H1 (cell line): ENCODE data around the gene CPHXL2. TPM values are rescaled to one million over a fixed set of nuclear protein-coding genes. Genes with fewer than 3 reads are reported as not detected.

Experiments
- CTCF ChIA-PET: fragments of 300-600 bp; sonication (Branson Sonifier 250); formaldehyde crosslinking; loops from one replicate; lab custom pipeline; 2021; ENCODE audit not compliant: partially characterized antibody; lab: Charles Lee
- POLR2A ChIA-PET: fragments of 300-600 bp; sonication (Branson Sonifier 250); formaldehyde crosslinking; loops from one replicate; lab custom pipeline; 2021; ENCODE audit warnings: inconsistent platforms; ENCODE audit not compliant: partially characterized antibody; lab: Charles Lee
- DNase-seq, 2 experiments: peaks; one replicate each; pipeline versions ENCODE4 v3.0.0 to v3.0.0-alpha.2; 2010 to 2022; ENCODE audit warnings: low spot score in 2 of 2, low read depth in 1 of 2, mixed read lengths in 1 of 2
- FAIRE-seq: peaks from 2 replicates; lab custom pipeline; 2011; peaks lifted over from hg19 to GRCh38; lab: Jason Lieb, UNC
- H2AFZ ChIP-seq: 2 replicates; pipeline ENCODE4 v1.8.1; 2012; ENCODE audit warnings: low read length, inconsistent platforms
- H2AK5ac ChIP-seq: 2 replicates; pipeline ENCODE4 v1.6.1; 2013; ENCODE audit warnings: low read depth, low read length
- H2BK120ac ChIP-seq: replicated peaks from 2 replicates; pipeline ENCODE3; 2013; ENCODE audit warnings: low read depth, low read length, inconsistent platforms
- H2BK12ac ChIP-seq: 2 replicates; pipeline ENCODE4 v1.6.1; 2013; ENCODE audit warnings: low read depth, low read length
- H2BK15ac ChIP-seq: 2 replicates; pipeline ENCODE4 v1.6.1; 2013; ENCODE audit warnings: low read length
- H2BK20ac ChIP-seq: 2 replicates; pipeline ENCODE4 v1.6.1; 2013; ENCODE audit warnings: low read length
- H2BK5ac ChIP-seq: 2 replicates; pipeline ENCODE4 v1.6.1; 2013; ENCODE audit warnings: low read depth, low read length
- H3K14ac ChIP-seq: 2 replicates; pipeline ENCODE4 v1.6.1; 2013; ENCODE audit warnings: inconsistent platforms; ENCODE audit not compliant: insufficient read length
- H3K18ac ChIP-seq: 2 replicates; pipeline ENCODE4 v1.6.1; 2013; ENCODE audit warnings: low read length; ENCODE audit errors: extremely low read depth
- H3K23ac ChIP-seq: 2 replicates; pipeline ENCODE4 v1.6.1; 2013; ENCODE audit warnings: inconsistent platforms; ENCODE audit not compliant: insufficient read length
- H3K23me2 ChIP-seq: 2 replicates; pipeline ENCODE4 v1.6.1; 2013; ENCODE audit warnings: low read depth, low read length
- H3K27ac ChIP-seq: 2 replicates; pipeline ENCODE4 v1.6.1; 2011; ENCODE audit warnings: low read depth, low read length, inconsistent platforms
- H3K27me3 ChIP-seq, 4 experiments: replicated peaks in 1 of 4; 1 replicate in 1 of 4; 2 replicates in 3 of 4; pipeline versions ENCODE4 v1.6.1 to v1.8.1; 2011 to 2013; ENCODE audit warnings: low read length in 3 of 4, mild to moderate bottlenecking in 3 of 4, inconsistent platforms in 2 of 4, mixed read lengths in 2 of 4, moderate library complexity in 1 of 4; ENCODE audit not compliant: control insufficient read depth in 3 of 4, insufficient read depth in 3 of 4; ENCODE audit errors: extremely low read depth in 1 of 4
- H3K36me3 ChIP-seq, 4 experiments: 2 replicates each; pipeline versions ENCODE4 v1.6.1 to v1.8.1; 2011 to 2013; ENCODE audit warnings: mild to moderate bottlenecking in 4 of 4, low read length in 3 of 4, moderate library complexity in 2 of 4, control low read depth in 1 of 4, inconsistent platforms in 1 of 4; ENCODE audit not compliant: insufficient read depth in 4 of 4, control insufficient read depth in 2 of 4
- H3K4ac ChIP-seq: replicated peaks from 2 replicates; pipeline ENCODE3; 2013; ENCODE audit warnings: low read length, low read depth, mixed read lengths, inconsistent platforms; ENCODE audit not compliant: insufficient read length
- H3K4me1 ChIP-seq, 4 experiments: replicated peaks in 1 of 4; 1 replicate in 1 of 4; 2 replicates in 3 of 4; pipeline versions ENCODE4 v1.6.1 to v1.8.1; 2011 to 2013; ENCODE audit warnings: low read length in 3 of 4, inconsistent platforms in 2 of 4, mixed read lengths in 1 of 4; ENCODE audit not compliant: insufficient read depth in 4 of 4, control insufficient read depth in 3 of 4
- H3K4me2 ChIP-seq, 2 experiments: 2 replicates each; pipeline versions ENCODE4 v1.6.1 to v1.8.1; 2011 to 2013; ENCODE audit warnings: low read depth in 2 of 2, low read length in 2 of 2, control low read depth in 1 of 2, inconsistent platforms in 1 of 2, mild to moderate bottlenecking in 1 of 2; ENCODE audit not compliant: insufficient read depth in 1 of 2
- H3K4me3 ChIP-seq, 4 experiments: fragments of 200-600, 300-600 bp in 1 of 4; sonication (generic), shearing (Covaris generic), sonication (Bioruptor Twin) in 1 of 4; 2 replicates each; pipeline versions ENCODE4 v1.5.1 to v1.8.1; 2011 to 2016; ENCODE audit warnings: low read length in 4 of 4, low read depth in 3 of 4, control low read depth in 2 of 4, inconsistent platforms in 2 of 4, mild to moderate bottlenecking in 2 of 4, mixed read lengths in 1 of 4, moderate library complexity in 1 of 4; ENCODE audit not compliant: insufficient read depth in 2 of 4; ENCODE audit errors: extremely low read depth in 1 of 4
- H3K56ac ChIP-seq: replicated peaks from 2 replicates; pipeline ENCODE3; 2013; ENCODE audit warnings: low read depth, mild to moderate bottlenecking, mixed read lengths, low read length, inconsistent platforms; ENCODE audit not compliant: insufficient read length
- H3K79me1 ChIP-seq: 2 replicates; pipeline ENCODE4 v1.6.1; 2013; ENCODE audit warnings: low read depth, low read length, control low read depth
- H3K79me2 ChIP-seq, 2 experiments: 2 replicates each; pipeline versions ENCODE4 v1.6.1 to v1.8.1; 2012 to 2013; ENCODE audit warnings: low read length in 2 of 2, mild to moderate bottlenecking in 2 of 2, inconsistent platforms in 1 of 2; ENCODE audit not compliant: insufficient read depth in 2 of 2, control insufficient read depth in 1 of 2
- H3K9ac ChIP-seq, 4 experiments: replicated peaks in 1 of 4; 1 replicate in 1 of 4; 2 replicates in 3 of 4; pipeline versions ENCODE4 v1.6.1 to v1.8.1; 2011 to 2013; ENCODE audit warnings: low read depth in 3 of 4, low read length in 3 of 4, control low read depth in 2 of 4, mild to moderate bottlenecking in 2 of 4, moderate library complexity in 2 of 4, inconsistent platforms in 1 of 4; ENCODE audit errors: extremely low read depth in 1 of 4
- H3K9me3 ChIP-seq, 2 experiments: 2 replicates each; pipeline versions ENCODE4 v1.6.1 to v1.8.1; 2012 to 2013; ENCODE audit warnings: mild to moderate bottlenecking in 2 of 2, moderate library complexity in 2 of 2, control low read depth in 1 of 2, inconsistent platforms in 1 of 2, low read depth in 1 of 2, low read length in 1 of 2, mixed read lengths in 1 of 2; ENCODE audit not compliant: insufficient read depth in 2 of 2
- H4K20me1 ChIP-seq, 2 experiments: replicated peaks in 1 of 2; 2 replicates each; pipeline versions ENCODE3 to v1.8.1; 2011 to 2013; ENCODE audit warnings: inconsistent platforms in 2 of 2, low read length in 2 of 2, mild to moderate bottlenecking in 1 of 2; ENCODE audit not compliant: insufficient read depth in 2 of 2, control insufficient read depth in 1 of 2
- H4K5ac ChIP-seq: 2 replicates; pipeline ENCODE4 v1.6.1; 2013; ENCODE audit warnings: low read length, low read depth, mixed read lengths, inconsistent platforms; ENCODE audit not compliant: insufficient read length
- H4K8ac ChIP-seq: 2 replicates; pipeline ENCODE4 v1.8.0; 2013; ENCODE audit warnings: mild to moderate bottlenecking, moderate library complexity, low read length, inconsistent platforms; ENCODE audit not compliant: insufficient read depth; ENCODE audit errors: extremely low read depth
- H4K91ac ChIP-seq: replicated peaks from 2 replicates; pipeline ENCODE3; 2013; ENCODE audit warnings: low read length, mixed read lengths, inconsistent platforms; ENCODE audit not compliant: insufficient read length
- BACH1 ChIP-seq: IDR thresholded peaks from 2 replicates; pipeline ENCODE4 v1.6.1; 2012; ENCODE audit warnings: low read length, improper control_type of control experiment
- BCL11A ChIP-seq, 2 experiments: IDR thresholded peaks; one replicate each; pipeline ENCODE4 v1.6.1; 2011; ENCODE audit warnings: low read depth in 2 of 2, low read length in 2 of 2, mild to moderate bottlenecking in 2 of 2
- CEBPB ChIP-seq: IDR thresholded peaks from 2 replicates; pipeline ENCODE4 v1.6.1; 2012; ENCODE audit warnings: low read depth, low read length
- CHD2 ChIP-seq: IDR thresholded peaks from 2 replicates; pipeline ENCODE4 v1.6.1; 2012; ENCODE audit warnings: low read length, improper control_type of control experiment
- EZH2 ChIP-seq: fragments of 200-600 bp; sonication (generic); IDR thresholded peaks from 2 replicates; pipeline ENCODE4 v1.7.1; 2012; ENCODE audit warnings: low read depth, mild to moderate bottlenecking, moderate library complexity, low read length, inconsistent platforms; ENCODE audit not compliant: severe bottlenecking
- JUND ChIP-seq: IDR thresholded peaks from 2 replicates; pipeline ENCODE4 v1.6.1; 2011; ENCODE audit warnings: mild to moderate bottlenecking, improper control_type of control experiment, low read length
- KDM4A ChIP-seq: IDR thresholded peaks from one replicate; pipeline ENCODE4 v1.7.1; 2012; ENCODE audit warnings: low read depth, mild to moderate bottlenecking, moderate library complexity, low read length, inconsistent platforms; ENCODE audit not compliant: severe bottlenecking
- RFX5 ChIP-seq: IDR thresholded peaks from 2 replicates; pipeline ENCODE4 v1.6.1; 2011; ENCODE audit warnings: low read depth, low read length, improper control_type of control experiment, borderline replicate concordance
- RNF2 ChIP-seq: fragments of 200-900, 300-1000 bp; sonication (generic); IDR thresholded peaks from 2 replicates; pipeline ENCODE4 v1.7.1; 2016; ENCODE audit warnings: borderline replicate concordance, low read depth, mild to moderate bottlenecking, antibody characterized with exemption, low read length; ENCODE audit not compliant: poor library complexity, severe bottlenecking; ENCODE audit errors: missing control alignments
- SIRT6 ChIP-seq: IDR thresholded peaks from one replicate; pipeline ENCODE4 v1.7.1; 2012; ENCODE audit warnings: low read length, inconsistent platforms
- SIX5 ChIP-seq: IDR thresholded peaks from 2 replicates; pipeline ENCODE4 v1.6.1; 2011; ENCODE audit warnings: mild to moderate bottlenecking, low read depth, low read length
- SP2 ChIP-seq: IDR thresholded peaks from 2 replicates; pipeline ENCODE4 v1.6.1; 2012; ENCODE audit warnings: mild to moderate bottlenecking, low read length, inconsistent platforms
- TAF1 ChIP-seq: IDR thresholded peaks from 2 replicates; pipeline ENCODE4 v1.6.1; 2011; ENCODE audit warnings: mild to moderate bottlenecking, low read depth, low read length
- TAF7 ChIP-seq: optimal IDR thresholded peaks from 2 replicates; pipeline ENCODE3; 2011; ENCODE audit warnings: low read depth, mild to moderate bottlenecking, inconsistent platforms, low read length, moderate library complexity, borderline replicate concordance
- WGBS, 2 experiments: shearing (Covaris generic) in 1 of 2; methylation state at CpG; one replicate each; pipeline versions ENCODE4 v1.1.6 to v1.1.7; 2013 to 2015; ENCODE audit warnings: low lambda C conversion rate in 2 of 2, mixed read lengths in 2 of 2, inconsistent platforms in 1 of 2, low coverage in 1 of 2, missing lambda C conversion rate in 1 of 2; ENCODE audit not compliant: insufficient replicate concordance in 2 of 2, insufficient coverage in 1 of 2, insufficient read length in 1 of 2; ENCODE audit errors: extremely low coverage in 1 of 2, missing lambda C conversion rate in 1 of 2; 5-methylcytosine and 5-hydroxymethylcytosine counted together
- polyA plus RNA-seq, 7 experiments: library from polyadenylated mRNA; depleted of rRNA in 3 of 7; stranded (reverse) in 5 of 7; unstranded in 2 of 7; fragments of >200 nt in 5 of 7; fragments of 200-250 nt in 2 of 7; gene quantifications; 1 replicate in 5 of 7; 2 replicates in 1 of 7; 4 replicates in 1 of 7; pipeline versions ENCODE4 v1.2.1 to v1.2.3, GENCODE V29; 2011 to 2013; ENCODE audit warnings: missing spikeins in 2 of 7, mixed read lengths in 2 of 7
- total RNA-seq: library from RNA; stranded (reverse); fragmentation: NEBNext Ultra II Directional; extraction: Animal tissue kit (Norgen Biotek cat#: 25700); gene quantifications from 2 replicates; pipeline ENCODE4 v1.2.1, GENCODE V29; 2021
- TF ChIP-seq, protein P1 (sequence below): IDR thresholded peaks from 2 replicates; pipeline ENCODE4 v1.6.1; 2012; ENCODE audit warnings: inconsistent platforms

The CPHXL2 gene
- total and polyA plus RNA-seq, 2 of the 8 experiments (the other 6 are each of a cell fraction or from before 2014, with no cell fraction given): not detected

DNA sequence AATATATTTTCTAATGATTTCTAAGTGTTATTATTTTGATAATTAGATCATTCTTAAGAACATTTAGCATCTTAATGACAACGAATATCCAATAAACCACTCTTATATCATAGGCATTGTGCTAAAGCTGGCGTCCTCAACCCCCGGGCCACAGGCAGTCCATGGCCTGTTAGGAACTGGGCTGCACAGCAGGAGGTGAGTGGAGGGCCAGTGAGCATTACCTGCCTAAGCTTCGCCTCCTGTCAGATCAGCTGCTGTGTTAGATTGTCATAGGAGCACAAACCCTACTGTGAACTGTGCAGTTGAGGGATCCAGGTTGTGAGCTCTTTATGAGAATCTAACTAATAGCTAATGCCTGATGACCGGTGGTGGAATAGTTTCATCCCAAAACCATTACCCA, 20.8 kb upstream of the CPHXL2 start:
- no peaks in the 10 kb centered on the region for H3K27me3 ChIP-seq
- no peak overlapping the region for H3K4me3 ChIP-seq
- H3K4ac ChIP-seq: no peak overlapping the region
- H2BK12ac ChIP-seq: no peak overlapping the region
- no peak overlapping the region for H4K8ac ChIP-seq
- H2AFZ ChIP-seq: no peak overlapping the region
- no peak overlapping the region for H3K23ac ChIP-seq
- no peak overlapping the region for H3K14ac ChIP-seq
- no peak overlapping the region for H3K56ac ChIP-seq
- no peak overlapping the region for H4K5ac ChIP-seq
- H2BK120ac ChIP-seq: no peak overlapping the region
- H2AK5ac ChIP-seq: no peak overlapping the region
- H4K91ac ChIP-seq: no peak overlapping the region
- H2BK20ac ChIP-seq: no peak overlapping the region
- no peaks in the 10 kb centered on the region; a peak in 1 of 7 replicates for H3K4me1 ChIP-seq
- WGBS, 2 experiments: 83% methylated on average over 5 of the region's 5 CpGs; no CpG with 5 or more reads in 1 of the 2 experiments
- ChIA-PET CTCF (no interaction called here), POLR2A (no interaction called here)
- no peak overlapping the region for H3K27ac ChIP-seq
- no peak overlapping the region for H3K9ac ChIP-seq
- no peaks in the 10 kb centered on the region for H4K20me1 ChIP-seq
- no peak overlapping the region for H2BK15ac ChIP-seq
- H3K18ac ChIP-seq: no peak overlapping the region
- H3K79me1 ChIP-seq: no peaks in the 10 kb centered on the region
- no peak overlapping the region for H2BK5ac ChIP-seq
- DNase-seq (no peak), FAIRE-seq (no peak)
- H3K79me2 ChIP-seq: no peaks in the 10 kb centered on the region
- H3K36me3 ChIP-seq: no peaks in the 10 kb centered on the region
- no peaks in the 10 kb centered on the region for H3K9me3 ChIP-seq
- no peak overlapping the region for H3K4me2 ChIP-seq
- no peaks in the 10 kb centered on the region for H3K23me2 ChIP-seq
- TF ChIP-seq SIRT6 (no peak), RNF2 (no peak), BCL11A (IDR thresholded peaks at IDR 0.05; ENCODE audit: low read depth in 2 of 2, low read length in 2 of 2) (no peak), CHD2 (no peak), JUND (no peak), TAF7 (no peak), EZH2 (no peak), CEBPB (no peak), SP2 (no peak), SIX5 (no peak), TAF1 (no peak), KDM4A (no peak), RFX5 (no peak), BACH1 (no peak)
- TF ChIP-seq, protein P1, sequence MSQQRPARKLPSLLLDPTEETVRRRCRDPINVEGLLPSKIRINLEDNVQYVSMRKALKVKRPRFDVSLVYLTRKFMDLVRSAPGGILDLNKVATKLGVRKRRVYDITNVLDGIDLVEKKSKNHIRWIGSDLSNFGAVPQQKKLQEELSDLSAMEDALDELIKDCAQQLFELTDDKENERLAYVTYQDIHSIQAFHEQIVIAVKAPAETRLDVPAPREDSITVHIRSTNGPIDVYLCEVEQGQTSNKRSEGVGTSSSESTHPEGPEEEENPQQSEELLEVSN: no peak
